Kidney epithelial cell (primary cell): ENCODE measurements around the gene PITPNB. TPM values are rescaled to one million over a fixed set of nuclear protein-coding genes. Genes with fewer than 3 reads are reported as not detected.

Experiments used
- DNase-seq: peaks from one replicate; pipeline ENCODE4 v3.0.0-alpha.2; 2010; ENCODE audit warnings: low read depth
- H3K27me3 ChIP-seq: 2 replicates; pipeline ENCODE4 v1.6.0; 2011; ENCODE audit warnings: low read length; ENCODE audit not compliant: control insufficient read depth, insufficient read depth
- H3K36me3 ChIP-seq: 2 replicates; pipeline ENCODE4 v1.5.1; 2011; ENCODE audit warnings: low read length; ENCODE audit not compliant: control insufficient read depth, insufficient read depth
- H3K4me3 ChIP-seq: 2 replicates; pipeline ENCODE4 v1.5.1; 2011; ENCODE audit warnings: low read depth, mild to moderate bottlenecking, control low read depth, low read length
- CTCF ChIP-seq: IDR thresholded peaks from 2 replicates; pipeline ENCODE4 v1.5.1; 2011; ENCODE audit warnings: mild to moderate bottlenecking, moderate library complexity, low read length, control low read depth, inconsistent platforms; ENCODE audit not compliant: insufficient read depth, poor library complexity, severe bottlenecking
- total RNA-seq: library from RNA; depleted of rRNA; stranded (reverse); fragments of >200 nt; gene quantifications from 2 replicates; pipeline ENCODE4 v1.2.3, GENCODE V29; 2015

Gene PITPNB
- total RNA-seq, 1 donor from 2014 or later: 32.3 TPM

GRCh38 chr22:27857443-27857842 is 61.6 kb downstream of the PITPNB start:
- DNase-seq: no peak
- TF ChIP-seq CTCF: no peak
- Histone ChIP-seq H3K36me3 (peaks cover 5% of the 10 kb centered on the region), H3K4me3 (no peak overlapping the region), H3K27me3 (no peaks in the 10 kb centered on the region)

GRCh38 chr22:27856386-27856785 is 62.7 kb downstream of the PITPNB start:
- TF ChIP-seq CTCF: no peak
- Histone ChIP-seq H3K4me3 (no peak overlapping the region), H3K36me3 (peaks cover 5% of the 10 kb centered on the region), H3K27me3 (no peaks in the 10 kb centered on the region)
- DNase-seq: no peak

GRCh38 chr22:27853424-27853823 is 65.6 kb downstream of the PITPNB start:
- no peak for TF ChIP-seq CTCF

GRCh38 chr22:27851974-27852746 is 66.9 kb downstream of the PITPNB start:
- Histone ChIP-seq H3K4me3 (no peak overlapping the region), H3K36me3 (peaks cover 4% of the 10 kb centered on the region), H3K27me3 (no peaks in the 10 kb centered on the region)
- no peak for DNase-seq
- TF ChIP-seq CTCF: no peak

More at GRCh38 chr22:27853424-27853823, 65.6 kb downstream of the PITPNB start:
- no peaks in the 10 kb centered on the region for H3K27me3 ChIP-seq
- no peak overlapping the region for H3K4me3 ChIP-seq
- no peak for DNase-seq
- peaks cover 5% of the 10 kb centered on the region for H3K36me3 ChIP-seq

- H3K4me3 ChIP-seq: no peak overlapping the region
- H3K27me3 ChIP-seq: no peaks in the 10 kb centered on the region
- TF ChIP-seq CTCF: no peak
- no peak for DNase-seq
- H3K36me3 ChIP-seq: no peaks in the 10 kb centered on the region
Observed at GRCh38 chr22:27850000-27850521, 69.0 kb downstream of the PITPNB start.
